Fibroblast of the aortic adventitia (primary cell): ENCODE results near the gene BIN1. TPM values are rescaled to one million over a fixed set of nuclear protein-coding genes. Genes with fewer than 3 reads are reported as not detected.

ENCODE experiments used
- DNase-seq: peaks from one replicate; pipeline ENCODE4 v3.0.0-alpha.2; 2010; ENCODE audit warnings: low read depth
- H3K4me3 ChIP-seq: 2 replicates; pipeline ENCODE4 v1.5.1; 2011; ENCODE audit warnings: low read depth, mild to moderate bottlenecking, control low read depth, low read length, moderate library complexity
- total RNA-seq: library from RNA; depleted of rRNA; stranded (reverse); fragments of >200 nt; gene quantifications from 2 replicates; pipeline ENCODE4 v1.2.3, GENCODE V29; 2012; ENCODE audit warnings: low replicate concordance
- TF ChIP-seq, protein P1 (sequence below): IDR thresholded peaks from 2 replicates; pipeline ENCODE4 v1.5.1; 2011; ENCODE audit warnings: mild to moderate bottlenecking, low read length, control low read depth, inconsistent platforms; ENCODE audit not compliant: insufficient read depth

Gene BIN1
- total RNA-seq, 1 donor, result 68.7 TPM

DNA sequence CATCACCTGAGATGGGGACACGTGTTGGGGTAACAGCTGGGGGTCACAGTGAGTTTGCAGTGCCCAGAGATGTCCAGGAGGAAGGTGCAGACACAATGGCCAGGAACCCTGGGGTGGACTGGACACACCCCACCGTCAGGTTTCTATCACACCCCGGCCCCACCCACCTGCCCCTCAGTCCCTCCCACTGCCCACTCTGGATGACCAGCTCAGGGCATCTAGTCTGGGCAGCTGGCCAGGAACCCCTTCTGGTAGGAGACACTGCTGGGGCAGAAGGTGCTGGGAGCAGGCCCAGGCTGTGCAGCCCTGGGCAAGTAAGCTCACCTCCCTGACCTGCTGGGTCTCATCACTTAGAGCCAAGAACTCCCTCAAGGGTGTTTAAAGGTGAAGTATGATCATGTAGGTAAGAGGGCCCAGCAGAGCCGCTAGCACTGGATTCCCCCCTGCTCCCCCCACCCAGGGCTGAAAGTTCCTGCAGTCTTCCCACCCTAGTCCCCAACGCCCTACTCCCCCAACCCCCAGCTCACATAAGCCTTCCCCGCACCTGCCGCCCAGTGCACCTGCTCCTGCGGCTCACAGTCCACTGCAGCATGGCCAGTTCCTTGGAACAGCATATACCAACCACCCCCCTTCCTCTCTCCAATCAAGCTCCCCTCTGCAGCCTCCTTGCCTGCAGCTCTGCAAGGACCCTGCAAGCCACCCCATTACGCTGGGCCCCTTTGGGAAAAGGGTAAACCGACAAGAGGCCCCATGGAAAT is 17.3 kb downstream of the BIN1 start:
- TF ChIP-seq, protein P1, sequence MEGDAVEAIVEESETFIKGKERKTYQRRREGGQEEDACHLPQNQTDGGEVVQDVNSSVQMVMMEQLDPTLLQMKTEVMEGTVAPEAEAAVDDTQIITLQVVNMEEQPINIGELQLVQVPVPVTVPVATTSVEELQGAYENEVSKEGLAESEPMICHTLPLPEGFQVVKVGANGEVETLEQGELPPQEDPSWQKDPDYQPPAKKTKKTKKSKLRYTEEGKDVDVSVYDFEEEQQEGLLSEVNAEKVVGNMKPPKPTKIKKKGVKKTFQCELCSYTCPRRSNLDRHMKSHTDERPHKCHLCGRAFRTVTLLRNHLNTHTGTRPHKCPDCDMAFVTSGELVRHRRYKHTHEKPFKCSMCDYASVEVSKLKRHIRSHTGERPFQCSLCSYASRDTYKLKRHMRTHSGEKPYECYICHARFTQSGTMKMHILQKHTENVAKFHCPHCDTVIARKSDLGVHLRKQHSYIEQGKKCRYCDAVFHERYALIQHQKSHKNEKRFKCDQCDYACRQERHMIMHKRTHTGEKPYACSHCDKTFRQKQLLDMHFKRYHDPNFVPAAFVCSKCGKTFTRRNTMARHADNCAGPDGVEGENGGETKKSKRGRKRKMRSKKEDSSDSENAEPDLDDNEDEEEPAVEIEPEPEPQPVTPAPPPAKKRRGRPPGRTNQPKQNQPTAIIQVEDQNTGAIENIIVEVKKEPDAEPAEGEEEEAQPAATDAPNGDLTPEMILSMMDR, result no peak
- no peak for DNase-seq
- no peak overlapping the region for H3K4me3 ChIP-seq

DNA sequence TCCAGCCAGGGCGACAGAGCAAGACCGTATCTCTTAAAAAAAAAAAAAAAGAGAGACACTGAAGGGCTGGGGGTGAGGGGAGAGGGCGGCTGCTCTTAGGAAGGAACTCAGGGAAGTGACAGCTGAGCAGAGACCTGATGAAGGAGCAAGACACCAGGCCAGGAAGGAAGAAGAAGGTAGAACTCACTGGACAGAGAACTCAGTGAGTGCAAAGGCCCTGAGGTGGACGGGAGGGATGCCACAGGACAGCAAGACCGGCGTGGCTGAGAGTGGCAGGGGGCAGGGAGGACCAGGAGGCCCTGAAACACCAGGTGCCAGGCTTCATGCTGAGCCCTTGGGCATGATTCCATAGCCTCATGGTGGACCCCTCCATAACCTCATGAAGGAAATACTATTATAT is 18.2 kb downstream of the BIN1 start:
- TF ChIP-seq, protein P1, result no peak
- DNase-seq, result no peak
- H3K4me3 ChIP-seq, result no peak overlapping the region

DNA sequence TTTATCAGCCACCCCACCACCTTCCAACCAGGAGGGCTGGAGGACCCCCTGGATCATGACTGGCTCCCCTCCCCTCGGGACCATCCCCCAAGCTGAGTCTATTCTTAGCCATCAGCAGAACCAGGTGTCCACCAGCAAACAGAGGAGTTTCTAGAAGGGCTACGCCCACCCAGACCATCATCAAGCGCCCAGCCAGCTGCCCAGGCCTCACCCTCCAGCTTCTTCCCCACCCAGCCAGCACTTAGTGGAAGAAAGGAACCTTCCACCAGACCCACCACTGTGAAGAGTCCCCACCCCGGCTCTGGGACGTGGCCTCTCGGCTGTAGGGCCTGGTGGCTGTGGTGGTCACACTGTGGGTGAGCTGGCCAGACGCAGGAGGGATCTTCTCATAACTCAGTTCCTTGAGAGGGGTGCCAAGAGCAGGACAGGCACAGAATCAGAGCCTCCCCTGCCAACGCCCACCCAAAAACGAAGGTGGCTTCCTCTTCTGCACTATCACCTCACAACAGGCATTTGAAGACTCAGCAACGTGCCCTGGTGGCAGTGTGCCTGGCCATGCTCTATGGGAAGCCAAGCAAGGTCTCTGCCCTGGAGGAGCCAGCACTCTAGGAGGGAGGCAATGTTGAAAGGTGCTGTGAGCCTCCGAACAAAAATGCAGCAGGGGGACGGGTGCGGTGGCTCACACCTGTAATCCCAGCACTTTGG is 19.0 kb downstream of the BIN1 start:
- DNase-seq, result no peak
- TF ChIP-seq, protein P1, result no peak

DNA sequence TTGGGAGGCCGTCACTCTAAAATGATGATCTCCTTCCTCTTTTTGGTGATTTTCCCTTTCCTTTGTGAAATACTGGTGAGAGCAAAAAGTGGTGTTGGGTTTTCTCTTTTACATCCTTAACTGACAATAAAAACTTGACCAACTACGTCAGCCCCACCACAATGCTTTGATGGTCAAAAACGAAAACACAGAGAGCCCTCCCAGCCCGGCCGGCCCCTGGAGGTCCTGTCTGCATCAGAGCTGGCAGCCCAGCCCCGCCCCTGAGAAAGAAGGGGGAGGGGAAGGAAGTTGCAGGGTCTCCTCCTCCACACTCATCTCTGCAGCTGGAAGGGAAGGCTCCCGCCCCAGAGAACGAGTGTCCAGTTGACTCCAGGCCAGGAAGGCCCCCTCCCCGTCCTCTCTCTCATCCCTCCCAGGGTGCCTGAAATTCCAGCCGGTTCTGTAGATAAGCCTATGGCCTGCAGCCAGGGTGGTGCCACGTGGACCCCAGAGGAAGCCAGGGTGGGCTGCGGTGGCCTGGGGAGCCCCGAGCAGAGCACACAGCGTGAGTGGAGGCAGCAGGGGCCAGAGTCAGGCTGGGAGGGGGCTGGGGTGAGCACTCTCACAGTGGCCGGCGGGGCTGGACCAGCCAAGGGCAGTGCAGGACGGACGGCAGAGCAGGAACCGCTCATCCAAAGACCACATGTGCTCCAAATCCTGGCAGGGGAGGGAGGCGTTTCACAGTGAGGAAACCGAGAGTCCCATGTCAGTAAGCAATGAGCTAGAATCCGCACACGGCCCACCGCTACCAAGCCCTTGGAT is 19.8 kb downstream of the BIN1 start:
- peak overlapping the region; percentile 46 for H3K4me3 ChIP-seq
- peak; percentile 94 for DNase-seq
- TF ChIP-seq, protein P1, result no peak

More for the DNA sequence above, 19.0 kb downstream of the BIN1 start:
- H3K4me3 ChIP-seq, result no peak overlapping the region

DNA sequence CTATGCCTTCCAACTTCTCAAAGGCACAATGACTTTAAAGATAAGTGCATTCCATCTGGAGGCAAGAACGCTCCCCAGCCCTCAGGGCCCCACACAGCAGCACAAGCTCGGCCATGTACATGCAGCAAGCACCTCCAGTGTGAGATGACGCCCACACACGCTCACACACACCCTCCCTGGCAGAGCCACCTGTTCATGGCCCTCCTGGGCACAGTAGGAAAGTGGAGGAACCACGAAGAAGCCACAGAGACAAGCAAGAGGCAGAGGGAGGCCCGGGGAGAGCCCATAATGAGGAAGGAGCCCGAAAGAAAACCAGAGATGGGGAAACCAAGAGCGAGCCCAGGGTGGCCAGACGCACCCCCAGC is 21.7 kb downstream of the BIN1 start:
- TF ChIP-seq, protein P1, result no peak
- no peak overlapping the region for H3K4me3 ChIP-seq
- DNase-seq, result peak; percentile 66

DNA sequence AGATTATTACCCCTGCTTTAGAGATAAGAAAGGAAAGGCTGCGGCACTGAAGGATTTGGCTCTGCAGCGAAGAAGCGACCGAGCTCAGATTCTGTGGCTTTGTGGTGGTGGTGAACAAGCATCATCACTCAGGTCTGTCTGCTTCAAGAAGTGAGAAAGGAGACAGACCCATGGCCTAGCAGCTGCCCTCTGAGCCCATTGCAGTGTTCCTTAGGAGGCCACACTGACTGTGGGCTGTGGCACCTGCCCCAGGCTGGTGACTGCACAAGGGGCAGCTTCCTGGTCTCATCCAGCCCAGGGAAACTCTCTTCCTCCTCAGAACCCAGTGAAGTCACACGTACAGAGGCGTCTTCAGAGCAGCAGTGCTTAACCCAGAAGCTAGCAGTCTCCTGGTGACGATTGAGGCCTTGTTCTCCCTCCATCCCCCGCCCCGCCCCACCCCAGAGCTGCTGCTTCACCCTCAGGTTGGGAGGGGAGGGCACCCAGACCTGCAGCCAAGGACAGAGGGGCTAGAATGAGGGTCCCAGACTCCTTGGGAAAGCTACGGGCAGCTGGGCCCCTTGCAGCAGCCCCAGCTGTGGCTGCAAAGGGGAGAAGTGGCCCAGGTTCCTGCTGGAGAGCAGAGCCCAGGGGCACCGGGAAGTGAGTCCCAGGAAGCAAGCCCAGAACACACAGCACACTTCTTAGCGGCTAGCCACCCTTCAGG is 22.2 kb downstream of the BIN1 start:
- H3K4me3 ChIP-seq, result peak overlapping the region; percentile 20

More for the DNA sequence above, 22.2 kb downstream of the BIN1 start:
- TF ChIP-seq, protein P1, result no peak
- no peak for DNase-seq
